T follicular helper cell (primary cell): Measurements from ENCODE around the gene TNK1.
"Not testable (repeated sequence)": the region's sequence is repeated elsewhere in the genome, so short reads cannot be mapped to it uniquely, and the experiment has no call there.

Source experiments
- DNase-seq: peaks from one replicate; pipeline ENCODE4 v3.0.0-alpha.2; 2020; ENCODE audit warnings: low read depth

TNK1 gene

DNA sequence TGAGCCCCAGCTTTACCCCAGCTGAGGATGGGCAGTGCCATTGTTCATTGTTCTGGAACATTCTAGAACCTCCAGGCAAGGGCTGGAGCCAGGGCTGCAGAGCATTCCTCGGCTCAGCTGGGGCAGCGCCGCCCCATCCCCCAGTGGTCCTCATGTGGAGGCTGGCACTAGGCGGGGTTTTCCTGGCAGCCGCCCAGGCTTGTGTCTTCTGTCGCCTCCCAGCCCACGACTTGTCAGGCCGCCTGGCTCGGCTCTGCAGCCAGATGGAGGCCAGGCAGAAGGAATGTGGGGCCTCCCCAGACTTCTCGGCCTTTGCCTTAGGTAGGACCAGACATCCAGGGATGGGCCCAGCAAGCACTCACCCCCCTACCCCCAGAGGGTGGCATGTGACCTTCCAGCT, 25.8 kb upstream of the TNK1 start, which contains the start of gene TMEM95:
TSS of gene TMEM95 (plus strand) at position 104 of the 400 bp plus-strand sequence. CDS start at position 153, 49 bp downstream.
- DNase-seq: no peak

DNA sequence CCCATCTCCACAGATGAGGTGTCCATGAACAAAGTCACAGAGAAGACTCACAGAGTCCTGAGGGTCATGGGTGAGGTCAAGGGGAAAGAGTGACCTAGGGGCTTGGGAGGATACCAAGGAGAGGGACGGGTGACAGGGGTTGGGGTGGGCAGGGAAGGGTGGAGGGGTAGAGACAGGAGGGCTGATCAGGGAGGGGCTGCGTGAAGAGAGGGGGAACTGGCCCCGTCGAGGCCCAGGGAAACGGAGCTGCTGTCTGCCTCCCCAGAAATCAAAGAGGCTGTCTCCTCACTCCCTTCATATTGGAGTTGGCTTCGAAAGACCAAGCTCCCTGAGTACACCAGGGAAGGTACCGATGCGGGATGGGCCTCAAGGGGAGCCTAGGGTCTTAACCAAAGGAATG, 25.3 kb upstream of the TNK1 start:
- no peak for DNase-seq

DNA sequence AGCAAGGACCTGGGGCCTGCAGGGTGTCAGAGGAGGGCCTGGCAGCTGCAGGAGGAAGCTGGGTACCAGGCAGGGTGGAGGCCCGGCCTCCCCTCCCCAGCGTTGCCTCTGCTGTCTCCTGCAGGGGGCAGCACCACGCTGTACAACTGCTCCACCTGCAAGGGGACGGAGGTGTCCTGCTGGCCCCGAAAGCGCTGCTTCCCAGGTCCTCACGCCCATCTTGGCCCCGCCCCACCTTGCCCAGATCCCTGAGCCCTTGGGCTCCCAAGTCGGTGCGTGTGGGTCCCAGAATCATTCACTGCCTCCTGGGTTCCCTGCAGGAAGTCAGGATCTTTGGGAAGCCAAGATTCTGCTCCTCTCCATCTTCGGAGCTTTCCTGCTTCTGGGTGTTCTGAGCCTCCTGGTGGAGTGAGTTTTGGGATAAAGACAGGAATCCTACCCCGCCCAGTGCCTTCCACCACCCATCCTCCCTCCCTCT, 24.8 kb upstream of the TNK1 start:
- peak; percentile 75 for DNase-seq

DNA sequence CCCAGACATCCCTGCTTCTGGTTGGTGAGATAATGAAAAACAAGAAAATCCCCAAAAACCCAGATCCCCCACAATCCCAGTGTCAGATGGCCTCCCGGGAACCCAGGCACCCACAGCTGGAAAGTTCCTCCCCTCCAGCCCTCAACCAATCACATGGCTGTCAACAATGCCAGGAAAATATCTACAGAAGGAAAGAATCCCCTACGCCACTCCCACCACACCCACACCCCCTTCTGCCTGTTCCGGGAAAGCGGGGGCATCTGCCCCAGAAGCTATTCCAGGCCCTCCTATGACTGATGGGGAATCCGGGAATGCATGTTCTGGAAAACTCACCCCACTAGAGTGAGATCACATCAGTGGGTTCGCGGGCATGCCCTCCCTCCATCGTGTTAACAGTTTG, 24.1 kb upstream of the TNK1 start:
- DNase-seq: no peak

DNA sequence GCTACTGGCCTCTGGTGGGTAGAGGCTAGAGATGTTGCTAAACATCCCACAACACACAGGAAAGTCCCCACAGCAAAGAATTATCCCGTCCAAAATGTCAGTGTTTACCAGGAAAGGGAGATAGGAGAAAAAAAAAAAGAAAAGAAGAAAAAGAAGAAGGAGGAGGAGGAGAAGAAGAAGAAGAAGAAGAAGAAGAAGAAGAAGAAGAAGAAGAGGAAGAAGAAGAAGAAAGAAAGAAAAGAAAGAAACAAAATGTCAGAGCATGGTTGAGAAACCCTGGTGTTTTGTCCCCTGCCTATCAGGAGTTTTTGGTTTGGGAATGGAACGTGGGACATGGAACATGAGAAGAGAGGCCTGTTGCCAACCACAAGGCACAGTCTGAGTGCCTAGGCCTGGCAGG, 23.5 kb upstream of the TNK1 start:
- DNase-seq: no peak

DNA sequence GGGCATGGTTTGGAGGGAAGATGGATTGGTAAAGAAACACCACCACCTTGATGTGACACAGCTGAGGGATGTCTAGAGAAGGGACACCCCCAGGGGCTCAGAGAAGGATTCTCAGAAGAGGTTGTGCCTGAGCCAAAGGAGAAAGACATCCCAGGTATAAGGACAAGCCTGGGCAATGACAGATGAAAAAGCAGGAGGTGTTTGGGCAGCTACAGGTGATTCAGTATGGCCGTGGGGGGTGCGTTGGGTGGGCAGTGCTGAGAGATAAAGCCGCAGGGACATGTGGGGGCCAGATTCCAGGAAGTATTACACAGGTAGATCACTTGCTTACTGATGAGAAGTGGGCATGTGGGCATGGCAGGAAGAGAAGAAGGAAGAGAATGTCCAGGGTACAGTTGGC, 19.0 kb upstream of the TNK1 start:
- no peak for DNase-seq

DNA sequence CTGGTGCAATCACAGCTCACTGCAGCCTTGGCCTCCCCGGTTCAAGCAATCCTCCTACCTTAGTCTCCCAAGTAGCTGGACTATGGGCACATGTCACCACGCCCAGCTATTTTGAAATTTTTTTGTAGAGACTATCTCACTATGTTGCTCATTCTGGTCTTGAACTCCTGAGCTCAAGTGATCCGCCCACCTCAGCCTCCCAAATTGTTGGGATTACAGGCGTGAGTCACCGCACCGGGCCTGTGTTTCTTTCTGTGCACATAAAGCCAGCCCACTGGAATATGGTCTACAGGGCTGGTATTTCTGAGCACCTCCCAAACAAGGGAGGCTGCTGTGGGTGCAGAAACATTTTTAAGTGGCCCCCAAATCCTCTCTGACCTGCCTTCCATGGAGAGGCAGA, 17.6 kb upstream of the TNK1 start:
- no peak for DNase-seq

DNA sequence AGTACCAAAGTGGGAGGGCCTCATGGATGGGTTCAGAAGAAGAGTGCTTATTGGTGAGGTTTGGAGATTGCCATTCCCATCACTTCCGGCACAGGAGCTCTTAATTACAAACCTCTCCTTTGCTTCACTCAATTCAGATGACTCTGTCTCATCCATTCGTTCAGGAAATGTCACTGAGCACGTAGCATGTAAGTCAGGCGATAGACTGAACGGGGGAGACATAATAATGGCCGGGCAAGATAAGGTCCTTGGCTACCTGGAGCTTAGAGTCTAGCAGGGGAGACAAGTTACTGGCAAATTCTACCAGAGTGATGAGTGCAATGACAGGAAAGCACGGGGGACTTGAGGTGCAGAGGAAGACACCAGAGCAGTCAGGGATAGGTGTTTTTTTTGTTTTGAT, 14.9 kb upstream of the TNK1 start:
- DNase-seq: not testable (repeated sequence)

DNA sequence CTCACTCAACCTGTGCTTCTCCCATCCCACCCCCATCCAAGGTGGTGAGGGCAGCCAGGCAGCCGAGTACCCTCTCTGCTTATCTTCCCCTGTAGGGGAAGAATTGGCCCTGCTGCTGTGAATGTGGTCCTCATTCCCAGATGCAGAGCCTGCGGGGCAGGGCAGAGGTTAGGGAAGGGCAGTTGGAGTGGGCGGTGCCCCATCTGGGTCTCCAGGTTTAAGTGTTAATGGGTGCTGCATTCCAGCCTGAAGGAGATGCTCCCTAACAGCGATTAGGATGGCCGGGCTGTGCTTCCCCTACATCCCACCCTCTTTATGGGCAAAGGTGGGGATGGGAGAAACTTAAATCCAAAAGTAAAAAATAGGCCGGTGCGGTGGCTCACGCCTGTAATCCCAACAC, 13.8 kb upstream of the TNK1 start:
- DNase-seq: no peak

DNA sequence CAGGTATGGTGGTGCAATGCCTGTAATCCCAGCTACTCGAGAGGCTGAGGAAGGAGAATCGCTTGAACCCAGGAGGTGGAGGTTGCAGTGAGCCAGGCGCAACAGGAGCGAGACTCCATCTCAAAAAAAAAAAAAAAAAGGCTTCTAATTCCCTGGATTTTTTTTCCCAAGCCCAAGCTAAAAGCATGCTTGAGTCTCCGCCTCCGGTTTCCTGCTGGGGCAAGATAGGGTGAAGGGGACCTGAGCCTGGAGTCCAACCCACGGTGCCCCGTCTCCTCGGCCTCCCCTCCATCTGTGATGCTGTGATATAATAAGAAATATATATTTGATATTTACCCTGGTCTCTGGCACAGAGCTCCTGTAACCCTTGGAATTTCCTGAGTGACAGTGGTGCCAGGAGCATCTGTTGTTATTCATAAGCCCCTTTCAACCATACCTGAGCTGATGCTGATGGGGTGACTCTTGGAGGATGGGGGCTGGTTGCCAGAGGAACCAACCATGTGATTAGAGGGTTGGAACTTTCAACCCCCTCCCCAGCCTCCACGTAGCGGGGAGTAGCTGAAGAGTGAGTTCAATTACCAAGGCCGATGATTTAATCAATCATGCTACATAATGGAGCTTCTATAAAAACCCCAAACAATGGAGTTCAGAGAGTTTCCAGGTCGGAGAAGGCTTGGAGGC, 12.8 kb upstream of the TNK1 start:
- no peak for DNase-seq

DNA sequence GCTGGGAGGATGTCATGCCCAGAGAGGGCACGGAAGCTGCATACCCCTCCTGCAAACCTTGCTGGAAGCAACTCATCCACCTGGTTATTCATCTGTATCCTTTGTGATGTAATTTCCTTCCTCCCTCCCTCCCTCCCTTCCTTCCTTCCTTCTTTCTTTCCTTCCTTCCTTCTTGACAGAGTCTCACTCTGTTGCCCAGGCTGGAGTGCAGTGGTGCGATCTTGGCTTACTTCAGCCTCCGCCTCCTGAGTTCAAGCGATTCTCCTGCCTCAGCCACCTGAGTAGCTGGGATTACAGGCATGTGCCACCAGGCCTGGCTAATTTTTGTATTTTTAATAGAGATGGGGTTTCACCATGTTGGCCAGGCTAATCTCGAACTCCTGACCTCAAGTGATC, 12.3 kb upstream of the TNK1 start:
- DNase-seq: not testable (repeated sequence)

DNA sequence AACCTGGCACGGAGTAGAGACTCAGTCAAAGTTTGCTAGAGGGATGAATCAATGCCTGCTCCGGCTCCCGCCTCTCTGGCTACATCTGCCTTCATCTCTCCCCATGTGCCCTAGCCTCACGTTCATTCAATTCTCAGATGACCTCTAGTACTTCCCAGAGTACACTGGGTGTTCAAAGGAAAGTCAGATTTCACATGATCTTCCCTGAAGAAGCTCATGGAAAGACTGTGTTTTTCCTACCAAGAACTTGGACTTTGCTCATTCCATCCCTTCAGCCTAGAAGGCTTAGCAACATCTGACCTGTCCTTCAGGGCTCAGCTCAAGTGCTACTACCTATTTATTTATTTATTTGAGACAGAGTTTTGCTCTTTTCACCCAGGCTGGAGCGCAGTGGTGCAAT, 11.1 kb upstream of the TNK1 start:
- no peak for DNase-seq

DNA sequence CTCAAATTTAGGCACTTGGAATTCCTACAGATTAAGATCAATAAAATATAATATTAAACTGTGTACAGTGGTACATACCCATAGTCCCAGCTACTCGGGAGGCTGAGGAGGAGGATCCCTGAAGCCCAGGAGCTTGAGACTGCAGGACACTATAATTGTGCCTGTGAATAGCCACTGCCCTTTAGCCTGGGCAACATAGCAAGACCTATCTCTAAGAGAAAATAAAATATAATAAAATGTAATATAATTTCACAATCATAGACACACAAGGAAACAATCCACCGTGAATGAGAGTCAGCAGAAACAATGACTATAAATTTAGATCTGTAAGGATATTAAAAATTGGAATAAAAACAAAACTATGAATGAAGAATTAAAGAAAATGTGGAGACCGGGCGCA, 10.0 kb upstream of the TNK1 start:
- DNase-seq: no peak

DNA sequence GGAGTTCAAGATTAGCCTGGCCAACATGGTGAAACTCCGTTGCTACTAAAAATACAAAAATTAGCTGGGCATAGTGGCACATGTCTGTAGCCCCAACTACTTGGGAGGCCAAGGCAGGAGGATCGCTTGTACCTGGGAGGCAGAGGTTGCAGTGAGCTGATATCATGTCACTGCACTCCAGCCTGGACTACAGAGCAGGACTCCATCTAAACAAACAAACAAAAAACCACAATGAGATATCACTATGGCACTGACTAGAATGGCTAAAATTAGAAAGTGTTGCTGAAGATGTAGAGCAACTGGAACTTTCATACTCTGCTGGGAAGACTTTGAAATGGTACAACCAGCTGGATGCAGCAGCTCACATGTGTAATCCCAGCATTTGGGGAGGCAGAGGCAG, 6.5 kb upstream of the TNK1 start:
- no peak for DNase-seq

DNA sequence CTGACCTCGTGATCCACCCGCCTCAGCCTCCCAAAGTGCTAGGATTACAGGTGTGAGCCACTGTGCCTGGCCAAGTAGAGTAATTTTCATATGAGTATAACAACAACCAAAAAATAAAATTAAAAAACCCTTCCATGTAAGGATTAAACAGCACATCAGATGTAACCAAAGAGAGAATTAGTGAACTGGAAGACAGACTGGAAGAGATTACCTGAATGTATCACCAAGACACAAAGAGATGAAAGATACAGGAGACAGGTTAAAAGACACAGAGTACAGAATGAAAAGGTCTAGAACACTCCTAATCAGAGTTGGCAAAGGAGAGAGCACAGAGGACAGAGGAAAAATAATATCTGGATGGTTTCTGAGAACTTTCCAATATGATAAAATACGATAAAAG, 1.8 kb upstream of the TNK1 start:
- no peak for DNase-seq

DNA sequence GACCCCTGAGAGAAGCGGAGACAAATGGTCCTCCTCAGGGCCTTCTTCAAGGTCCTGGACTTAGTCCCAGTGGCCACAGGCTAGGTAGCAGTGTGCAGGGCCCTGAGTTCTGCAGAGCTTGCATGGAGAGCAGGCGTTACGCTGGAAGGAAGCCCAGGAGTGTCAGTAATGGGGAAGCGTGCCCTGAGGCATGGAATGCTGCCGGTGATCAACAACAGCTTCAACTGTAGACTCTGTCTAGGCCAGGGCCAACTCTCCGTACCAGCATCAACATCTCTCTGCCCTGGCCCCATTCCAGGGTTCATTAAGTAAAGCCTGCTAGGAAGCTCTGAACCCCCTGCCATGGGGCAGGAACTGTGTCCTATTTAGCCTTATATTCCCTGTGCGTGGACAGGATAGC, 568 bp upstream of the TNK1 start:
- DNase-seq: no peak

DNA sequence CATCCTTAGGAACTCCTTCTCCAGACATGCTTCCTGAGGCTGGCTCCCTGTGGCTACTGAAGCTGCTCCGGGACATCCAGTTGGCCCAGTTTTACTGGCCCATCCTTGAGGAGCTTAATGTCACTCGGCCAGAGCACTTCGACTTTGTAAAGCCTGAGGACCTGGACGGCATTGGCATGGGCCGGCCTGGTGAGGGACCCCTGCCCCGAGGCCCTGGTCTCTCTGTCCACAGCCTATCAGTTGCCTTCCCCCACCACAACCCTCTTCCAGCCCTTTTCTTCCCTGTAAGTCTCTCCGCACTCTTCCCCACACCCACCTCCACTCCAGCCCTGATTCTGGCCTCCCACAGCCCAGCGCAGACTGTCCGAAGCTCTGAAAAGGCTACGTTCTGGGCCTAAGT, 2.0 kb downstream of the TNK1 start:
- no peak for DNase-seq

DNA sequence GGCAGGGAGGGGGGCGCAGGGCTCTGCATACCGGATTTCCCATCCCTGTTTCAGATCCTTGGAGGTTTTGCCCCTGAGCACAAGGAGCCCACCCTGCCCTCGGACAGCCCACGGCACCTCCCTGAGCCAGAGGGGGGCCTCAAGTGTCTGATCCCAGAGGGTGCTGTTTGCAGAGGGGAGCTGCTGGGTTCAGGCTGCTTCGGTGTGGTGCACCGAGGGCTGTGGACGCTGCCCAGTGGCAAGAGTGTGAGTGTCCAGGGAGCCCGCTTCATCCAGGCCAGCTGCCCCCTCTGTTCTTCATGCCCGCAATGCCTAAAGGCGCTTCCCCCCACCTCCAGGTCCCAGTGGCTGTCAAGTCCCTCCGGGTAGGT, 2.5 kb downstream of the TNK1 start:
- DNase-seq: no peak

DNA sequence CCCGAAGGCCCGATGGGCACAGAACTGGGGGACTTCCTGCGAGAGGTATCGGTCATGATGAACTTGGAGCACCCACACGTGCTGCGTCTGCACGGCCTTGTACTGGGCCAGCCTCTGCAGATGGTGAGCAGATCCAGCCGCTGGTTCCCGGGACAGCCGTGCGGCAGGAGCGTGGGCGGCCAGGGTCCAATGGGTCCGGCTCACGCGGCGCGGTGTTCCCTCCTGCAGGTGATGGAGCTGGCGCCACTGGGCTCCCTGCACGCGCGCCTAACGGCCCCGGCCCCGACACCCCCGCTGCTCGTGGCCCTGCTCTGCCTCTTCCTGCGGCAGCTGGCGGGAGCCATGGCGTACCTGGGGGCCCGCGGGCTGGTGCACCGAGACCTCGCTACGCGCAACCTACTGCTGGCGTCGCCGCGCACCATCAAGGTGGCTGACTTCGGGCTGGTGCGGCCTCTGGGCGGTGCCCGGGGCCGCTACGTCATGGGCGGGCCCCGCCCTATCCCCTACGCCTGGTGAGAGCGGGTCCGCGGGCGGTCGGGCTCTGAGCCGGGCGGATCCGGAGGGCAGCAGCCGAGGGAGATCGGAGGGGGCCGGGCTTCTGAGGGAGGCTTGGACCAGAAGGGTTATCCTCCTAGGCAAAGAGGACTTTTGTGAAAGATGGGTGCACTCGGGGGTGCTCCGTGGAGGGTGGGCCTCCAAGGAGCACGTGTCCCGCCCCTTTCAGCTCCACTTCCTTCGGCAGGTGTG, 3.0 kb downstream of the TNK1 start:
- DNase-seq: peak; percentile 70

DNA sequence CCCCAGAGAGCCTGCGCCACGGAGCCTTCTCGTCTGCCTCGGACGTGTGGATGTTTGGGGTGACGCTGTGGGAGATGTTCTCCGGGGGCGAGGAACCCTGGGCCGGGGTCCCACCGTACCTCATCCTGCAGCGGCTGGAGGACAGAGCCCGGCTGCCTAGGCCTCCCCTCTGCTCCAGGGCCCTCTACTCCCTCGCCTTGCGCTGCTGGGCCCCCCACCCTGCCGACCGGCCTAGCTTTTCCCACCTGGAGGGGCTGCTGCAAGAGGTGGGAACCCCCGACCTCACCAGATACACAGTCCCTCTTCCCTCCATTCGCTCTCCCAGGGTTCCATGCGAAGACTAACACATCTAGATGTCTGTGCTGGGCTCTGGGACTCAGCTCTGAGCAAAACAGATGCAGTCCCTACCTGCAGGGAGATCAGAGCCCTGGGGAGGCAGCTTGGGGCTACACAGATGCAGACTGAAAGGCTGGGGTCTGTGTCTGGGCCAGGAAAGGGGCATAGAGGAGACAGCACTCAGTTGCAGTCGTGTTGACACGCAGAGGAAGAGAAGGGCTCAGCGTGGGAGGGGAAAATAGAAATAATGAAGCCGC, 3.7 kb downstream of the TNK1 start:
- DNase-seq: no peak

DNA sequence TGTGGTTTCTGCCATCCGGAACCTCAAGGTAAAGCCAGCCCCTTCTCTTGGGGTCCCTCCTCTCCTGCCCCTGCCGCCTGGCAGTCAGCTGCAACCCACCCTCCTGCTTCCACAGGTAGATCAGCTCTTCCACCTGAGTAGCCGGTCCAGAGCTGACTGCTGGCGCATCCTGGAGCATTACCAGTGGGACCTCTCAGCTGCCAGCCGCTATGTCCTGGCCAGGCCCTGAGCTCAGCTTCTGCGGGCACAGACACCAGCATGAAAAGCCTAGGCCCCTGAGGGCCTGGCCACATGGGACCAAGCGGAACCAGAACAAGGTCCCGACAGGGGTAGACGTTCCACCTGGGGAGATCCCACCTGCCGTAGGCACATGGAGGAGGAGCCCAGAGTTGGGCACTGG, 8.0 kb downstream of the TNK1 start:
- DNase-seq: no peak

DNA sequence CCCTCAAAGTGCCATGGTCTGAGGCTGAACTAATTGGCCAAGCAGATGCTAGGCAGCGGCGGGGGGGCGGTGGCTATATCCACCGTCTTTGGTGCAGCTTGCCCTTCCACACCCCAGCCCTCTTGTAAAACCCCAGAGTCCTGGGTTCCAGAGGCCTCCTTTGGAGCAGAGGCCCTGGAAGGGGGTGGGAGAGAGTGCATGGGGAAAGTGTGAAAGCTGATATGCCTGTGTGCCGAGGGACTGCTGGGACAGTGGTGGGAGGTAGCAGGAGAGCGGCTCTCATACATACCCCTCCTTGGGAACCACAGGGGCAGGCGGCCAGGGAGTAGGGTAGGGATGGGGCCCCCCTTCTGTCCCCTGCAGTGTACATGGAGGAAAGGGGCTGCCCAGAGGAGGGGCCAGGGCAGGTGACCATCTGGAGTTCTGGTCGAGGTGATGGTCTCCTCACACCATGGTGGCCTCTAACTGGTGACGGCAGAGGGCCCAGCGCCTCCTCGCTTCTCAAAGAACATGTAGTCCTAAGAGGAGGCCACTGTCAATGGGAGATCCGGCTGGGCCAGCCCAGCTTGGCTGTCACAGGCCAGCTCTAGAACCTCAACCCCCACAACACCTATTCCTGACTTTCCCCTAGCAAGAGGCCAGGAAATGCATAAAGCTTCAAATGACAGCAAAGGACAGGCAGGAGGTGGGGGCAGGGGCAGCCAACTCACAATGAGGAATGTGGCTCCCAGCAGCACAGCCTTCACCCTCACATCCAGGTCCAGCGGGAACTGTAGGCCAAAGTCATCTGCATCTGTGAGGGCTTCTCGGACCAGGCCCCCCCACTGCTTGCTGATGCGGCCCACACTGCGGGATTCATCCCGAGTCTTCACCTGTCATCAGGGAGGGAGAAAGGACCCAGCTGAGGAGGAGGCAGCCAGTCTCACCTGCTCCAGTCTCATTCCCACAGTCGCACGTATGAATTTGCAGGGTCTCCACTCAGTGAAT, 9.3 kb downstream of the TNK1 start:
- no peak for DNase-seq
